Left renal pelvis (tissue), 4 donors: Measurements from ENCODE around the gene TRMT44. TPM values are rescaled to one million over a fixed set of nuclear protein-coding genes. Genes with fewer than 3 reads are reported as not detected.

Experiments used
- DNase-seq, 4 donors: peaks; one replicate each; pipeline ENCODE4 v3.0.0-alpha.2; 2013; ENCODE audit warnings: low read depth in 4 of 4, low spot score in 3 of 4
- polyA plus RNA-seq, 4 donors: library from polyadenylated mRNA; unstranded; fragments of 120-200 nt; gene quantifications; one replicate each; pipeline ENCODE4 v1.2.1, GENCODE V29; 2013; ENCODE audit not compliant: insufficient read length in 4 of 4

TRMT44 gene
- polyA plus RNA-seq, 4 donors = 11.4 to 20.0 (median 14.1) TPM

GRCh38 chr4:8428288-8429097 is 12.1 kb upstream of the TRMT44 start:
- peak; percentile 63 to 78 (median 75) for DNase-seq

DNA sequence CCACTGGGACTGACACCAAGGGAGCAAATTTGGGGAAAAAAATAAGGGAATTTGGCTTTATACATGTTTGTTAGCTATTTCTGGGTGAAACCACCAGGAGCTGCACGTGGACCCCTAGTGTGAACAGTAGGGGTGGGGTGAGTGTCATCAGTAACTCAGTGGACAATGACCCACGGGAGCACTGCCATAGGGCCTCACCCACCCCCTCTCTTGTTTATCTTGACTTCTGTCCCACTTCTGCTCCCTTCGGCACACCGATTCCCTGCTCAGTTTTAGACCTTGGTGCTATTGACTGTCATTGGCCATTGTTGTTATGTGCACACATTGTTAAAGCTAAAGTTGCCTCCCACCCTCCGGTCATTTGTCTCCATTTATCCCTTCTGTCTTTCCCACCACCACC is 9.0 kb upstream of the TRMT44 start:
- no peak for DNase-seq

- DNase-seq = no peak
These were observed 7.4 kb upstream of the TRMT44 start for GRCh38 chr4:8433136-8433535.

DNA sequence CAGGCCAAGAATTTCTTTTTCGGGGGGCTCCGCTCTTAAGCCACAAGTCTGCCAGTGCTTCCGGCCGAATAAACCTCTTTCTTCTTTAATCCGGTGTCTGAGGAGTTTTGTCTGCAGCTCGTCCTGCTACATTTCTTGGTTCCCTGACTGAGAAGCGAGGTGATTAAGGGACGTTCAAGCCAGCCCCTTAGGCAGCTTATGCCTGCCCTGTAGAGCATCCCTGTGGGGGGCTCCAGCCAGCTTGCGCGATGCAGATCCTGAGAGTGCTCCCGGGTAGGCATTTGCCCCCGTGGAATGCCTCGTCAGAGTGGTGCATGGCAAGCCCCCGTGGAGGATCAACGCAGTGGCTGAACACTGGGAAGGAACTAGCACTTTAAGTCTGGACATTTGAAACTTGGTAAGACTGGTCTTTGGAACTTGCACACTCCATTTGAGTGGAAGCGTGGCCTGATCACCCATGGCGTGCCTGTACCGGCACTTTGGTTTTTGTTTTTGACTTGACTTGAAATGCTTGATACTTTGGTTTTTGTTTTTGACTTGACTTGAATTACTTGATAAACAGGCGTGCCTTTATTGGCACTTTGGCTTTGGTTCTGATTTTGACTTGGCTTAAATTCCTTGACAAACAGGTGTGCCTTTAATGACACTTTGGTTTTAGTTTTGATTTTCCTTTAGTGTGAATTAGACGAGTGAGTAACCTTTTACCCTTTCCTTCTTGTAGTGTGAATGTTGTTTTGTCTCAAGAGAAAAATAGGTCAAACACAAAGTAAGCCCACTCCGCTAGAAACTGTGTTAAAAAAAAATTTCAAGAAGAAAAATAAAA is 6.1 kb upstream of the TRMT44 start:
- DNase-seq = no peak

- no peak for DNase-seq
These were observed 4.9 kb upstream of the TRMT44 start for GRCh38 chr4:8435656-8436121.

DNA sequence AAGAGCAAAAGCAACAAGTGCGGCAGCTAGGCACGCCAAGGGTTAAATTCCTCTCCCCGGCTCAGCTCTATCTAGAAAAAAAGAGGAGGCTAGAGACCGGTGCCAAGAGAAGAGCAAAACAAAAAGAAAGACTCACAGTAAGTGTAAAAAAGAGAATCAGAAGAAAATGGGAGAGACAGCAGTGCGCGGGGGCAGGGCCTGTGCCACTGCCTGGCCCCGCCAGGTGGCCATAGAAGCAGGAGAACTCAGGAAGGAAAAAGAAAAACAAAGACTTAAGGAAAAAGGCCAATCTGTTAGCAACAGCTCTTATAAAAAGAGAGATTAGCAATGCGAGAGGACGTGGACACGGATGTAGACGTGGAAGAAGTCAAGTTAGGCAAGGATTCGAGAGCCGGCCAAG is 3.3 kb upstream of the TRMT44 start:
- DNase-seq = no peak

- no peak for DNase-seq
These were observed 1.8 kb upstream of the TRMT44 start for GRCh38 chr4:8438743-8439142.

- DNase-seq = no peak
These were observed 1.4 kb upstream of the TRMT44 start for GRCh38 chr4:8439168-8439567.

DNA sequence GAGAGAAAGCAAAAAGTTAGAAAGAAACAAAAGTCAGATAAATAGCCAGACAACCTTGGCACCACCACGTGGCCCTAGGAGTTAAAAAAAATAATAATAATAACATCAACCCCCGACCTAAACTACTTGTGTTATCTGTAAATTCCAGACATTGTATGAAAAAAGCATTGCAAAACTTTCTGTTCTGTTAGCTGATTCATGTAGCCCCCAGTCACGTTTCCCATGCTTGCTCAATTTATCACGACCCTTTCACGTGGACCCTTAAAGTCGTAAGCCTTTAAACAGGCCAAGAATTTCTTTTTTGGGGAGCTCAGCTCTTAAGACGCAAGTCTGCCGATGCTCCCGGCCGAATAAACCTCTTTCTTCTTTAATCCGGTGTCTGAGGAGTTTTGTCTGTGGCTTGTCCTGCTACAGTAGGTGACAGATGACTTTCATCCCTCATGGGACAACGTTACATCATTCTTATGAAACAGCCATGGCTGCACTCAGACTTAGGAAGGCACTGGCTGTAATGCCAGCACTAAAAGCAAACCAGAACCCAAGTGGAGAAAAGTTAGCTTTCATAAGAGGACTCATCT is 574 bp upstream of the TRMT44 start:
- DNase-seq = peak in 1 of 4 donors; percentile 47

DNA sequence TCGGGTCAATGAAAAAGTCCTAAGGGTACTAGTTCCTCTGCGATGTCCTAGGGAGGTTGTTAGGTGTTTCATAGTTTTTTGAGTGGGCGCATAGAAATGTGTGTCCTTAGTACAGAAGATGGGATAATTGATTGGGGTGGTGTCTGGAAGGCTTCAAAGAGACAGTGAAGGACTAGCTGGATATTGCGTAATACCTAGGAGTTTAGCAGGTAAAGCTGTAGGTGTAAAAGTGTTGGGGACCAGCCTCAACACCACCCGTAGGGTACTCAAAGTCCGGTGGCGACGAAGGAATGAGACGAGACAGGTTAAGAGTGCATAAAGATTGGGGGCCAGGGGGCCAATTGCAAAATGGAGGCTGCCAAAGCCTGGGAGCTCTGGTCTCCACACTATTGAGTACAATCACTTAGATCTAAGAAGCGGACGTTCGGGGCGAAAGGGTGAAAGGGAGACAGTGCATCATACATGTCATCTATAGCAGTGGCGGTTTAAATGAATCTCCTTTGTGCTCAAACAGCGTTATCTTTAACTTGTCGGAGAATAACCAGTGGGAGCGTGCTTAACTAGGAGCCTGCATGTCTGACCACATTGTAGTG is 1.0 kb downstream of the TRMT44 start:
- no peak for DNase-seq

DNA sequence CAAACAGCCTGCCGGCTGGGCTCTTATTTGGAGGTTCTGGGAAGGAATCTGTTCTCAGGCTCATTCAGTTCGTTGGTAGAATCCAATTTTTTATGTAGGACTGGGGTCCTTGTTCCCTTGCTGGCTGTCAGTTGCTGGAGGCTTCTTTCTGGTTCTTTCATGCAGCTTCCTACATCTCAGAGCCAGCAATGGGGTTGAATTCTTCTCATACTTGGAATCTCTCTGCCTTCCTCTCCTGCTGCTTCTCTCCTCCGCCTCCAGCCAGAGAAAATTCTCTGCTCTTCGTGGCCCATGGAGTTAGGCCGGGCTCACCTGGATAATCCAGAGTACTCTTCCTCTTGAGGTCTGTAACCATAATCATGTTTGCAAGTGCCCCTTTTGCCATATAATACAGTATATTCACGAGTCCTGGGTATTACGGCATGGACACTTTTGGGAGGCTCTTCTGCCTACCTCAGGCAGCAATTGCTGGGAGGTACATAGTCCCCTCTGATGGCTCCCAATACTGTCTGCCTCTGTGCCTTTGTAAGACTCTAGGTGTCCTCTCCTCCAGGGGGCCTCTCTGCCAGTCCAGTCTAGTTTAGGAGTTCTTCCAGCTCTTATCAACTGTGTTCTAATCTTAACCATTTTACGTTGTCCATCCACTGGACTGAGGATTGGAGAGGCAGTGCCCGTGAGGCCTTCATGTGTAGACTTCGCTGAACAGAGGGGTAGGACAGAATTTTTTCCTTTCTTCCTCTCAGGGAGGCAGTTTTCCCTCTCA is 2.2 kb downstream of the TRMT44 start:
- no peak for DNase-seq

- no peak for DNase-seq
These were observed 3.2 kb downstream of the TRMT44 start for GRCh38 chr4:8443801-8444200.

GRCh38 chr4:8446122-8446521 is 5.5 kb downstream of the TRMT44 start:
- no peak for DNase-seq

- DNase-seq = no peak
These were observed 11.0 kb downstream of the TRMT44 start for GRCh38 chr4:8451440-8452182.

- no peak for DNase-seq
These were observed 13.4 kb downstream of the TRMT44 start for GRCh38 chr4:8453957-8454356.

DNA sequence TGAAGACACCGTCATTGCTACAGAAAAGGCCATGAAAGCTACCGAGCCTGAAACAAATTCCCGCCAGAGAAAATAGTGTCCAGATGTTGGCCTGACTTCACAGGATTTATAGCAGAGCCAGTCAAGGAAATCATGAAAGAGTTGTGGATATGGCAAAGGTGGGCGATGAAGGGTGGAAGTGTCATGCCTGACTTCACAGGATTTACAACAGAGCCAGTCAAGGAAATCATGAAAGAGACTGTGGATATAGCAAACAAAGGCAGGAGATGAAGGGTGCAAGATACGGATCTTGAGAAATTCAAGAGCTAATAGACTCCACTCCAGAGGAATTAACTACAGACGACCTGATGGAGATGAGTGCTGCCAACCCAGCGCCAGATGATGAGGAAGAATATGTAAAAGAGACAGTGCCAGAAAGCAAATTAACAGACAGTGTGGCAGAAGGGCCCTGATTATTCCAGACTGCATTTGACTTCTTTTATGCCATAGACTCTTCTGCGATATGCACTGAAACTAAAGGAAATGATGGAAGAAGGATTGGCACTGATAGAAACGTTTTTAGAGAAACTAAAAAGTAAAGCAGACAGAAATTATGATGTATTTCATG is 17.2 kb downstream of the TRMT44 start:
- no peak for DNase-seq

GRCh38 chr4:8459867-8460445 is 19.4 kb downstream of the TRMT44 start:
- DNase-seq = no peak

GRCh38 chr4:8461086-8461485 is 20.5 kb downstream of the TRMT44 start:
- DNase-seq = no peak

DNA sequence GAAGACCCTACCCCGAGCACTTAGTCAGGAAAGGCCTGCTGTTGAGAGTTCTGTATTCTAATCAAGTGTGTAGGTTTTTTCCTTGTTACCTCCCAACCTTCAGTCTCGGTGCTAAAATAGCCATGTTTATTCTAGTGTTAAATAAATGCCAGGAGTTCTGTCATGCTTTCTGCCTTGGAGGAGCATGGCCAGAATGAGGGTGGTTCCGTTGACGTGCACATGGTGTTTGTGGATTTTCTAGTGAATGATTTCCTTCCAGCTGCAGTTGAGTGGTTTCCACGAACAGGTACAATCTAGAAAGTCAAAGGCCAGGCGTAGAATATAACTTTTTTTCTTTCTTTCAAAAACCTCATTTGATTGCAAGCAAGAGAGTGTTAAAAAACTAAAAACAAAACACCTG is 21.0 kb downstream of the TRMT44 start:
- no peak for DNase-seq
